GM18519 (cell line): ENCODE results near the gene TUBB4A.

Experiments
- ATAC-seq: cut with Tn5 transposase; IDR thresholded peaks from one replicate; pipeline ENCODE4 v1.9.1; 2021; ENCODE audit warnings: mild to moderate bottlenecking, moderate library complexity; ENCODE audit not compliant: unreplicated experiment, low FRiP score

Gene TUBB4A

DNA sequence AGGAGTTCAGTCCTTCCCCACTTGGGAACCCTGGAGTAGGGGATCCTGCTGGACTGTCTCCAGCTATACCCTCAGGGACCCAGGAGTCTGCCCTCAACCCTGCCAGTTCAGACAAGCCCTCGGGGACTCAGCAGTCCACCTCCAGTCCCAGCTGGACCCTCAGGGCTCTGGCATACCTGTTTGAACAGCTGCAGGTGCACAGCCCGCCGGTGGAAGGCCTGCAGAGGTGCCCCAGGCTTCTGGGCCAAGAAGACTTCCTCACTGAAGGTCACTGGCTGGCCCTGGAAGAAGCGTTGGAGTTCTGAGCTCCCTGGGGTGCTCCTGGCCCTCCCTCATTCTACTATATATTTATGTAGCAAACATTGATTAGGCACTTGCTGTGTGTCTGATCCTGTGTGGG lies 29.4 kb downstream of the TUBB4A start:
- no peak for ATAC-seq

DNA sequence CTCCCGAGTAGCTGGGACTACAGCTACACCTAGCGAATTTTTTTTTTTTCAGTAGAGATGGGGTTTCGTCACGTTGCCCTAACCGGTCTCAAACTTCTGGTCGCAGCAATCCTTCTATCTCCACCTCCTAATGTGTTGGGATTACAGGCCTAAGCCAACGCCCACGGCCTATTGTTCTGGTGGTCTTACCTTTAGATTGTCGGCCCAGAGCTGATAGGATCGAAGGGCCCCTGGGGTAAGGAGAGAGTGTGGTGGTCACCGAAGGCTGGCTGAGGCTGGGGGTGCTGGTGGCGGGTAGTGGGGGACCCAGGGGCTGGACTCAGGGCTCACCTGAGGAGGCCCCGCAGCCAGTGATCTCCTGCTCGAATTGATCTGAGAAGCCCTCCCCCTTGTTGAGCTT lies 31.0 kb downstream of the TUBB4A start:
- ATAC-seq: no peak

- no peak for ATAC-seq
Measured at GRCh38 chr19:6470173-6470572, 31.9 kb downstream of the TUBB4A start.

DNA sequence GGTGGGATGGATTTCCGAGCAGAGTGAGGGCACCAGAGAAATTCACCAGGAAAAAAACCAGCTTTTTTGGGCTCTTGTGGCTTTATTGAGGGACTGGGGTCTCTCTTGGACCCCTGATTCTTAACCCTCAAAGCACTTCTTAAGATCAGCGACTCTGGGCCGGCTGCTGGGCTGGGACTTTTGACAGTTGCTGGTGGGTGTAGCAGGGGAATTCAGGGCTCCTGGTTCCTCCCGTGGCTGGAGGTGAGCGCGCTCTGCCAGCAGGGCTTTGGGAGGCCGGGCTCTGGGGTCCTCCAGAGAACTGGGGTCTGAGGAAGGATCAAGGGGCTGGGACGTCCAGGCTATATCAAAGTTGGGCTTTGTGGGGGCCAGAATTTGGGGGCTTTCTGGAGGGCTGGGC lies 34.7 kb downstream of the TUBB4A start:
- no peak for ATAC-seq

DNA sequence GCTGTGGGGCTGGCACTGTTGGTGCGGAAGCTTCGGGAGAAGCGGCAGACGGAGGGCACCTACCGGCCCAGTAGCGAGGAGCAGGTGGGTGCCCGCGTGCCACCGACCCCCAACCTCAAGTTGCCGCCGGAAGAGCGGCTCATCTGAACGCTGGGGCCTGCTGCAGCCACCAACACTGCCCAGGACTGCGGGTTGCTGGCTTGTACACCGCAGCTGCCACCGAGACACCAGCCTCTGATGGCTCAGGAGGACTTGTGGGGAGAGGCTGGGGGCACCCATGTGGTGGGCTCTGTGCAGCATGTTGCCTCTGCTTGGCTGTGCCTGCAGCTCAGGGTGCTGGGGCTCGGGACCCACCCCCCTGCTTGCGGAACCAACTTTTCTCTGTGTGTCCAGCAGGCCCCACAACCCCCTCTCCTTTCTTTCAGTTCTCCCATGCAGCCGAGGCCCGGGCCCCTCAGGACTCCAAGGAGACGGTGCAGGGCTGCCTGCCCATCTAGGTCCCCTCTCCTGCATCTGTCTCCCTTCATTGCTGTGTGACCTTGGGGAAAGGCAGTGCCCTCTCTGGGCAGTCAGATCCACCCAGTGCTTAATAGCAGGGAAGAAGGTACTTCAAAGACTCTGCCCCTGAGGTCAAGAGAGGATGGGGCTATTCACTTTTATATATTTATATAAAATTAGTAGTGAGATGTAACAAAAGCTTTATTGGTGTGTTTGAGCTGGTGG lies 35.4 kb downstream of the TUBB4A start:
- ATAC-seq: no peak

DNA sequence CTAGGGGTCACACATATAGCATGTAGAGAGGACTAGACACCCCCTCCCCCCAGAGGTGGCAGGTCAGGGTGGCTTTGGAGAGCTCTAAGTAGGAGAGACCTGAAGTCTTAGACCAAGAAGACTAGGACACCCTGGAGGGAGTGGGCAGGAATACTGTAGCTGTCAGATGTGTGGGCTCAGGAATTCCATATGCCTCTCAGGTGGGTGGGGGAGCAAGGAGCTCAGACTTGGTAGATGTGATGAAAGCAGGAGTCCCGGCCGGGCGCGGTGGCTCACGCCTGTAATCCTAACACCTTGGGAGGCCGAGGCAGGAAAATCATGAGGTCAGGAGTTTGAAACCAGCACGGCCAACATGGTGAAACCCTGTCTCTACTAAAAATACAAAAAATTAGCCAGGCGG lies 36.4 kb downstream of the TUBB4A start:
- ATAC-seq: no peak

- ATAC-seq: no peak
Measured at GRCh38 chr19:6465006-6465405, 37.1 kb downstream of the TUBB4A start.

- ATAC-seq: no peak
Measured at GRCh38 chr19:6464070-6464873, 37.8 kb downstream of the TUBB4A start, which contains the start of gene CRB3. Gene CRB3 (plus strand): TSS chr19:6464271. CDS start chr19:6464702, 431 bp downstream.

- ATAC-seq: peak; percentile 50
Measured at GRCh38 chr19:6460099-6460884, 41.8 kb downstream of the TUBB4A start.

- ATAC-seq: no peak
Measured at GRCh38 chr19:6459262-6460098, 42.6 kb downstream of the TUBB4A start, which contains the start of gene SLC25A23. Gene SLC25A23 (minus strand): TSS chr19:6459792. CDS start chr19:6459628, 164 bp downstream.

GRCh38 chr19:6458695-6459261 lies 43.3 kb downstream of the TUBB4A start:
- ATAC-seq: no peak

GRCh38 chr19:6457958-6458694 lies 44.0 kb downstream of the TUBB4A start:
- no peak for ATAC-seq

DNA sequence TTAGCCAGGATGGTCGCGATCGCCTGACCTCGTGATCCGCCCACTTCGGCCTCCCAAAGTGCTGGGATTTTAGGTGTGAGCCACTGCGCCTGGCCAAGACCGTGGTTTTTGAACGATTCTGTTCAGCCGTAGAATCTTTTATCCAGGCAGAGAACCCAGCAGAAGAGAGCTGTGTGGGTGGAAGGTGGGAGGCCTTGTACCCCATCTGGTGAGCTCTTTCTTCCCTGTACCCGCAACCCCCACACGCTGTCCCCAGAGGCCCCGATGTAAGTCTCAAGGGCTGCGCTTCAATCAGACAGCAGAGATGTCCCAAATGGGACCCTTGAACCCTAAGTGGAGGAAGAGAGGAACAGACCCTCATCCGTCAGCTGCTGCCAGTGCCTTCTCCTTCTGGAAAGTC lies 46.2 kb downstream of the TUBB4A start:
- ATAC-seq: no peak

- ATAC-seq: no peak
Measured at GRCh38 chr19:6453951-6454565, 48.1 kb downstream of the TUBB4A start.

DNA sequence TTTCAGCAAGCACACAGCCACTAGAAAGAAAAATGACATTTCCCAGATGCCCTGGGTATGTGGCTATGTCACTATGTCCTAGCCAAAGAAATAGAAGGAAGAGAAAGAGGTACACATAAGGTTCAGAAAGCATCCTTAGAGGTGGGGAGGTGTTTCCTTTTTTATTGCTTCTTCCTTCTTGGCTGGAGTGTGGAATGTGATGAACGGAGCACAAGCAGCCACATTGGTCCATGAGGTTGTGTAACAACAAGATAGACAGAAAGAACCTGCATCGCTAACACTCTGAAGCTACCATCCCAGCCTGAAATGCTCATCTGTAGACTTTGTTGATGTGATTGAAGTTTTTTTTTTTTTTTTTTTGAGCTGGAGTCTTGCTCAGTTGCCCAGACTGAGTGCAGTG lies 49.2 kb downstream of the TUBB4A start:
- ATAC-seq: no peak

DNA sequence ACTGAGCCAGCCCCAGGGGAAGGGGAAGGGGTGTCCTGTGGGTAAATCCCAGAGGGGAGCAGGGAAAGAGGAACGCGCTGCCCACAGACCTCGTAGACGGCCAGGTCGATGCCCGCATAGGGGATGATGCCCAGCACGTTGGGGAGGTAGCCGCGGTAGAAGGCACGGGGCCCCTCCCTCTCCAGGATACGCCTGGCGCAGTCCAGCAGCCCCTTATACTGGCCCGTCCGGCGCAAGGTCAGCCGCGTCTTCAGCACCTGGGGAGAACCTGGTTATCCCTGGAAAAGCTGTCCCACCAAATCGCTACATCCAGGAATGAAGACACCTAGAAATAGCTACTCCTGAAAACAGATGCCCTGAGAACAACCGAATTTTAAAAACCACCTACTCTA lies 49.9 kb downstream of the TUBB4A start:
- no peak for ATAC-seq

DNA sequence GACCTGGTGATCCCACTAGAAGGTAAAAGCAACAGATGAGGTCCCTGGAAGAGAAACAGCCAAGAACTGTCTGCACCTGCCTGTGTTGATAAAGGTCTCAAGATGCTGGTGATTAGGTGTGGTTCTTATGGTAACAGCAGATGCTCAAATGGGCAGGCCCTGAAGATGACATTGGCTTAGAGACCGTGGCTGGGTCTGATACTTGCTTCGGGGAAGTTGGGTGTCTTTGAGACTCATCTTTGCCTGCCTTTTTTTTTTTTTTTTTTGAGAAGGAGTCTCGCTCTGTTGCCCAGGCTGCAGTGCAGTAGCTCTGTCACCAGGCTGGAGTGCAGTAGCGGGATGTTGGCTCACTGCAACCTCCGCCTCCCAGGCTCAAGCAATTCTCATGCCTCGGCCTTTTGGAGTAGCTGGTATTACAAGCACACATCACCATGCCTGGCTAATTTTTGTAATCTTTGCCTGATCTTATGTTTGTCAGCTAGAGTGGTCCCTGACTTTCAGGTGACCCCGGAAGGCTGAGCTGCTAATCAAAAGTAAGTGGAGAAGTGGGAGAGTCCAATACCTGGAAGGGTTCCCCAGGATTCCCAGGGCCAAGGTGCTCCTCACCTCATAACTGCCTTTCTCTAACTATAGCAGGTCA lies 50.4 kb downstream of the TUBB4A start:
- ATAC-seq: no peak

- ATAC-seq: no peak
Measured at GRCh38 chr19:6450166-6450565, 51.9 kb downstream of the TUBB4A start.
